PFSK-1 (cell line): ENCODE results near the gene SOX30. TPM values are rescaled to one million over a fixed set of nuclear protein-coding genes. Genes with fewer than 3 reads are reported as not detected.

Experiments
- FOXP2 ChIP-seq: optimal IDR thresholded peaks from 2 replicates; pipeline ENCODE3; 2011; ENCODE audit warnings: borderline replicate concordance, control low read depth, inconsistent platforms; ENCODE audit not compliant: insufficient read depth; ENCODE audit errors: extremely low read length, extremely low read depth
- POLR2AphosphoS5 ChIP-seq: IDR thresholded peaks from 2 replicates; pipeline ENCODE4 v1.6.1; 2012; ENCODE audit warnings: low read depth, mild to moderate bottlenecking, control low read depth, low read length, moderate library complexity
- REST ChIP-seq, 2 experiments: IDR thresholded peaks; 2 replicates each; pipeline versions ENCODE4 v1.6.1 to v1.8.0; 2011 to 2012; ENCODE audit warnings: low read depth in 2 of 2, low read length in 2 of 2, control low read depth in 1 of 2, inconsistent platforms in 1 of 2, mild to moderate bottlenecking in 1 of 2, moderate library complexity in 1 of 2; ENCODE audit not compliant: insufficient read depth in 1 of 2
- SIN3A ChIP-seq: IDR thresholded peaks from 2 replicates; pipeline ENCODE4 v1.6.1; 2012; ENCODE audit warnings: mild to moderate bottlenecking, low read length, moderate library complexity, borderline replicate concordance; ENCODE audit not compliant: insufficient read depth
- TAF1 ChIP-seq: IDR thresholded peaks from 2 replicates; pipeline ENCODE4 v1.6.1; 2012; ENCODE audit warnings: low read length, control low read depth, borderline replicate concordance; ENCODE audit not compliant: insufficient read depth
- polyA plus RNA-seq: library from polyadenylated mRNA; unstranded; fragments of >200 nt; gene quantifications from one replicate; pipeline ENCODE4 v1.2.1, GENCODE V29; 2012; ENCODE audit warnings: low read depth, missing spikeins; ENCODE audit not compliant: insufficient read length

SOX30 gene
- polyA plus RNA-seq = 0.28 TPM

DNA sequence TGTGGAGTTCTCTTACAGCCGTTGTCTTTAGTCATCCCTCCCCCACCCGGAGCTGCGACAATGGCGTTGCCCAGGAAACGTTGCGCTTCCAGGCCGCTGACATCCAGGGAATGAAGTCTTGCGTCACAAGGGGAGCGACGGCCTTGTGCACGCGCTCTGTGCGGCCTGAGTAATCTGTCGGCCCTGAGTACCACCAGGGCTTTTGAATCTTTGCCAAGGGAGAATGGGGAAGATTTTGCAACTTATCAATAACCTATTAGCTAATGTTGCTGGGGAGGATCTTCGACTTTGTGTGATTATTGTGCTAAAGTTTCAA lies at the start of gene SOX30:
Gene SOX30 (minus strand): TSS at position 62 of the 316 bp plus-strand sequence. CDS start 360 bp downstream, outside the sequence.
- TF ChIP-seq FOXP2 (no peak), SIN3A (no peak), POLR2AphosphoS5 (no peak), TAF1 (no peak), REST (IDR thresholded peaks at IDR 0.05; ENCODE audit: insufficient read depth in 1 of 2, low read depth in 2 of 2, low read length in 2 of 2) (no peak)

GRCh38 chr5:157690690-157691433 lies 38.6 kb upstream of the SOX30 start:
- TF ChIP-seq REST (IDR thresholded peaks at IDR 0.05; ENCODE audit: insufficient read depth in 1 of 2, low read depth in 2 of 2, low read length in 2 of 2) (no peak), SIN3A (no peak), FOXP2 (no peak), POLR2AphosphoS5 (no peak), TAF1 (no peak)

DNA sequence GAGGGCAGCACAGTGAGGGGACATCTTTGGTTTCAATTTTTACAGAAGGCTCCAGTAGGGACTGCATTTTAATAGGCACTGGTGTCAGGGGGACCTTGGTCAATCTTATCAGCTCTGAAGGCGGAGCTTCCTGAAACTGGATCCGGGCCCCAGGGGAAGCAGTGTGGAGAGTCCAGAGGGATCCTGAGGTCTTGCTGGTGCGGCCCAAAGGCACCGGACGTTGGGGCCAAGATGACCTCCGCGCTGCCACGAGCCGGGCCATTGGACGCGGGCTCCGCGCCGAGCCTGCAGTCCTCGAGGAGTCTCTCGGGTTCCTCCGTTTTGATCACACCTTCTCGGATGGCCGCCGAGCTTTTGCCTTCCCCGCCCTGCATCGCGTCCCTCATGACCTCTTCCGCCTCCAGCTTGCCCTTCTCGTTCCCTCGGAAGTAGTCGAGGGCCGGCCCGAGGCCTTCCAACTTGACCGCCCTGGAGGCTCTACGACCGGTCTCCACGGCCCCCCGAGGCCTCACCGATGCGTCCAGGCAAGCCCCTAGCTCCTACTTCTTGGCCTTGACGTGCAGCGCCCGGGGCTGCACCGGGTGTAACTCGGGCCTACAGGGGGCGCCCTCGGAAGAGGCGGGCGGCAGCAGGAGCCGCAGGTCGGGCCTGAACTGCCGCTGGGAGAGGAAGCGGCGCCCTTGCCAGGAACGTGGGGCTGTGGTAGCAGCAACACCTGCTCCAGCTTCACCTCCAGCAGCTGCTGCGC lies 37.9 kb upstream of the SOX30 start:
- no peak for TF ChIP-seq REST (IDR thresholded peaks at IDR 0.05; ENCODE audit: insufficient read depth in 1 of 2, low read depth in 2 of 2, low read length in 2 of 2)
- no peak for TF ChIP-seq POLR2AphosphoS5
- TF ChIP-seq SIN3A = no peak
- no peak for TF ChIP-seq FOXP2
- TF ChIP-seq TAF1 = no peak

DNA sequence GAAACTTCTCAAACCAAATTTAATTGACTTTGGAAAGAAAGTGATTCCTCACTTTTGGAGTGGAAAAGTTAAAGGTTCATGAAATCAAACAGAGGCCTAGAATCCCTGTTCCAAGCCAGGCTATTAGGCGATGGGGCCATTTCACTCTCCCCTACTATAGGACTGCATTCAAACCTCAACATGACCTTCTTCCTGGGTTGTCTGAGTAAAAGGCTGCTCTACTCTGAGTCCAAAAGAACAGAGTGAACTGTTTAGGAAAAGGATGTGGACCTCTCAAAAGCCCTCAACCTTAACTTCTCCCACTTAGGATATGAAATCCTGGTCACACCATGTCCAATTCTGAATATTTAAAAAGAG lies 34.9 kb upstream of the SOX30 start:
- no peak for TF ChIP-seq SIN3A

- no peak for TF ChIP-seq SIN3A
Observed at GRCh38 chr5:157682257-157682656, 30.0 kb upstream of the SOX30 start.

GRCh38 chr5:157681048-157681447 lies 28.8 kb upstream of the SOX30 start:
- TF ChIP-seq SIN3A = no peak
- no peak for TF ChIP-seq REST (IDR thresholded peaks at IDR 0.05; ENCODE audit: insufficient read depth in 1 of 2, low read depth in 2 of 2, low read length in 2 of 2)
- no peak for TF ChIP-seq POLR2AphosphoS5
- TF ChIP-seq FOXP2 = no peak
- no peak for TF ChIP-seq TAF1
